HL-60/S4 (cell line): ENCODE measurements around the gene UBE2D2.
"Not testable (repeated sequence)": the region's sequence is repeated elsewhere in the genome, so short reads cannot be mapped to it uniquely, and the experiment has no call there.

ENCODE experiments used
- in situ Hi-C: fragments of 300-500 bp; cut with MboI; formaldehyde crosslinking; loops from 2 replicates; pipeline ENCODE4 v1.14.3; 2022; ENCODE audit warnings: low sequenced_read_pairs

Gene UBE2D2

DNA sequence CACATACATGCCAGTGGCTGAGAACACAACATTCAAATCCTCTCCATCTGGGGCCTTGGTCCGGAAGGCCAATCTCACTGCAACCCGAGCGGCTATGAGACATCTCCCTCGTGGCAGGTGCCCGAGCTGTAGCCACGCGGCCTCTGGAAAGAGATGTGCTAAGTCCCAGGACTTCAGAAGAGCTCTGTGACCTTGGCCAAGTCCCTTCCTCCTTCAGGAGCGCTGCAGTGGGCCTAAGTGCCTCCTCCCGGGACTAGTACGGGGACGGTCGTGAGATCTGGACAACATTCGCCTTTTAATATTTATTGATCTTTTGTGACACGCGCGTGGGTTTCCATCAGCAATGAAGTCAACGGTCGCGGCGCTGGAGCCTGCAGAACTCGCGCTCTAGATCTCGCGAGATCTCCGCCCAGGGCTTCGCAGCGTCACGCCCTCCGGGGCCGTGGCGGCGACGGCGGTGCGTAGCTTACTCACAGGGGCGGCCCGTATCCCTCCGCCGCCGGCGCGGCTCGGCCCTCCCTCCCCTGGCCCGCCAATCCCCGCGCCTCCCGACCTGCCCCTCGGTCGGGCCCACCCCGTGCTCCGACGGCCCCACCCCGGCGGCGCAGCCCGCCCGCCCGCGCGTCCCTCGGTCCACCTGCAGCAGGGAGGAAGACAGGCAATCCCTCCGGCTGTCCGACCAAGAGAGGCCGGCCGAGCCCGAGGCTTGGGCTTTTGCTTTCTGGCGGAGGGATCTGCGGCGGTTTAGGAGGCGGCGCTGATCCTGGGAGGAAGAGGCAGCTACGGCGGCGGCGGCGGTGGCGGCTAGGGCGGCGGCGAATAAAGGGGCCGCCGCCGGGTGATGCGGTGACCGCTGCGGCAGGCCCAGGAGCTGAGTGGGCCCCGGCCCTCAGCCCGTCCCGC lies at the start of gene UBE2D2:
UBE2D2 (plus strand) TSS at position 588 of the 903 bp plus-strand sequence. CDS start 453 bp downstream, outside the sequence.
- in situ Hi-C loops: no loop called here

DNA sequence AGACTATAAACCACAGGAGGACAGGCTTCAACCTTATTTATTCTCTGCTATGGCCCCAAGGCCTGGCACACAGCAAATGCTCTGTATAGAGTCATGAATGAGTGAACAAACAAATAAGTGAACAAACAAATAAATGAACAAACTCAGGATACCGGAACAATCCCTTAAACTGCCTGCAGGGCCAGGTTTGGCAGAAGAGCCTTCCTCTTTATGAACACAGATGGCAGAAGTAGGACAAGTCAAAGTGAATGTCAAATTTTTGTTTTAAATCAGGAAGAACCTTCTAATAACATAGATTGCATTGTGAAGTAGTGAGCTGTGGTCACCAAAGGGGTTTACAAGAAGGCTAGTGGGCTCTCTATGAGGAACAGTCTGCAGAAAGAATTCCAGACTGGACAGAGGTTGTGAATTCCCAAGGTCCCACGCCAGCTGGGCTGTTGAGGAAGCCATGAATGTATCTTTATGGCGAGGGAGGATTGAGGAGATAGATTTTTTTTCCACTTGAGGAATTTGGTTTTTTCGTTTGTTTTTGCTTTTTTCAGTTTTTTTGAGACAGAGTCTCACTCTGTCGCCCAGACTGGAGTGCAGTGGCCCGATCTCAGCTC lies 48.3 kb upstream of the UBE2D2 start:
- in situ Hi-C loops: loop anchor here (10.0 kb wide), 1 partner anchor 88 kb away; no protein-coding TSS in a partner anchor

DNA sequence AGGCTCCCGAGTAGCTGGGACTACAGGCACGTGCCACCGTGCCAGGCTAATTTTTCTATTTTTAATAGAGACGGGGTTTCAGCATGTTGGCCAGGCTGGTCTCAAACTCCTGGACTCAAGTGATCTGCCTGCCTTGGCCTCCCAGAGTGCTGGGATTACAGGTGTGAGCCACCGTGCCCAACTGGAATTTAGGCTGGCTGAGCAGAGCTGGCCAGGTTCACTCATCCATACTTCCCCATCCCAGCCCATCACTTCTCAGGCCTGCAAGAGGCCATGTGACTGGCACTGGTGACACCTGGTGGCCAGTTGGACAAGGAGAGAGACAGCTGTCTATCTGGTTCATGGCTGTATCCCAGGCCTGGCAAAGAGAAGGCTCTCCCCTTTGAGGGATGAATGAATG lies 47.7 kb upstream of the UBE2D2 start:
- in situ Hi-C loops: loop anchor here (10.0 kb wide), 1 partner anchor 89 kb away; no protein-coding TSS in a partner anchor

DNA sequence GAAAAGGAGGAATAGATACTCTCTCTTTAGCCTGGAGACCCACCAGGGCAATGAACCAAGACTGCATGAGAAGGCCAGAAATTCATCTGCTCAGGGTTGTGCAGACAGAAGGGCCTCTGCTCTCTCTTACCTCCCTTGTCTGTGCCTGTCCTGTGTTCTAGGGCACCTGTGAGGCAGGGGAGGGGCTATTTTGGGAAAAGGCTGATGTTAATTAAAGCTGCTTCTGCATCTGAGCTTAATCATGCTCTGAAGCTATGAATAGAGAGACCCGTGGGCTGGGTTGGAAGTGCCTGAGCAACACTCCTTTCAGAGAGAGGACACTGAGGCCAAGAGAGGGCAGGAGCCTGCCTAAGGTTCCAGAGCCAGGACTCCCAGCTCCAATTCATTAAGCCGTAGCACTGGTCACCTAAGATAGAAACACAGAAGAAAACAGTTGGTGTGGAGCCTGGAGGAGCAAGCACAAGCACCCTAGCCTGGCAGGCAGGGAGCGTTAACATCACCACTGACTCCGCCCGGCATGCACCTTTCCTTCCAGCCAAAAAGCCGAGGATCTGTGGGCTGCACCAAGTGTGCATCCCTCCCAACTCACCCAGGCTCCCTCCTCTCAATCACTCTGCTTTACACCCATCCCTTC lies 47.2 kb upstream of the UBE2D2 start:
- in situ Hi-C loops: loop anchor here (10.0 kb wide), 1 partner anchor 89 kb away; no protein-coding TSS in a partner anchor

DNA sequence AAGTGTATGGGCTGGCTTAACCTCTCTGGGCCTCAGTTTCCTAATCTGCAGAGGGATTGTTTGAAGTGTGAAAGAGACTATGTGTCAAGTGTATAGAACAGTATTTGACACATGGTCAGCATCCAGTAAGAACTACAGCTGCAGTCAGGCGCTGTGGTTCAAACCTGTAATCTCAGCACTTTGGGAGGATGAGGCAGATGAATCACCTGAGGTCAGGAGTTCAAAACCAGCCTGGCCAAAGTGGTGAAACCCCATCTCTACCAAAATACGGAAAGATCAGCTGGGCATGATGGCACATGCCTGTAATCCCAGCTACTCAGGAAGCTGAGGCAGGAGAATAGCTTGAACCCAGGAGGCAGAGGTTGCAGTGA lies 46.7 kb upstream of the UBE2D2 start:
- in situ Hi-C loops: loop anchor here (10.0 kb wide), 1 partner anchor 90 kb away; no protein-coding TSS in a partner anchor

DNA sequence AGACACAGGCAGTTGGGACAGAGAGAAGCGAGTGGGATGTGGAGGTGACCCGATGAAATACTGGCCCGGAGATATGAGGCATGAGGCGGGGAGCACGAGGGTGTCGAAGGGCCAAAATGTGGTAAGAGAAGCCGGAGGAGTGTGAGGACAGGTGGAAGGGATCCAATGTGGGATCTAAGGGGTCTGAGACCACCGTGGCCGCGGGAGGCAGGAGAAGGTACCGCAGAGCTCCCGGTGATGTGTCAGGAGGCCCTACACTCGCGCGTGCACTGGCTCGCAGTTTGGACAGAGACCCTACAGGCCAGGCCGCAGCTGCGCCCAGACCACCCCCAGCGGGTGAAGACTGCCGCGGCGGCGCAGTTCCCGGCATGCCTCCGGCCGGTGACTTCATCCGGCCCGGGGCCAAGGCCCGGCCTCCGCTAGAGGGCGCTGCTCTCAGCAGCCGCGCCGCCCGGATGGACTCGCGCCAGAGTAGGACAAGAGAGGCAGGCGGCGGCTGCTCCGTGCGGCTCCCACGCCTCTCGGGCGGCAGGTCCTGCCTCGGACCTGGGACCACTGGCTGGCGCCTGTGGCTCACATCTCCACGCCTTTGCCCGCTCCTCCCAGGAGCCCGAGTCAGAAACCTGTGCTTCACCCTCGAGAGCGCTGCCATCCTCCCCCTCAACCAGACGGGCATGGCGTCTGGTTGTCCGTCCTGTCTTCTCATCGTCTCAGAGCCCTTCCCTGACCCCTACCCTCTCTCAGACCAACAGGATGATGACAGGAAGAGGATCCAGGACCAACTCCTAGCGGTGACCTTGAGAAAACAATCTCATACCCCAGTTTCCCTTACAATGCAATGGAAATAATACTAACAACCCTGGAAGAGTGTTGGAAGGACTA lies 43.2 kb upstream of the UBE2D2 start:
- in situ Hi-C loops: loop anchor here (10.0 kb wide), 1 partner anchor 93 kb away; no protein-coding TSS in a partner anchor

DNA sequence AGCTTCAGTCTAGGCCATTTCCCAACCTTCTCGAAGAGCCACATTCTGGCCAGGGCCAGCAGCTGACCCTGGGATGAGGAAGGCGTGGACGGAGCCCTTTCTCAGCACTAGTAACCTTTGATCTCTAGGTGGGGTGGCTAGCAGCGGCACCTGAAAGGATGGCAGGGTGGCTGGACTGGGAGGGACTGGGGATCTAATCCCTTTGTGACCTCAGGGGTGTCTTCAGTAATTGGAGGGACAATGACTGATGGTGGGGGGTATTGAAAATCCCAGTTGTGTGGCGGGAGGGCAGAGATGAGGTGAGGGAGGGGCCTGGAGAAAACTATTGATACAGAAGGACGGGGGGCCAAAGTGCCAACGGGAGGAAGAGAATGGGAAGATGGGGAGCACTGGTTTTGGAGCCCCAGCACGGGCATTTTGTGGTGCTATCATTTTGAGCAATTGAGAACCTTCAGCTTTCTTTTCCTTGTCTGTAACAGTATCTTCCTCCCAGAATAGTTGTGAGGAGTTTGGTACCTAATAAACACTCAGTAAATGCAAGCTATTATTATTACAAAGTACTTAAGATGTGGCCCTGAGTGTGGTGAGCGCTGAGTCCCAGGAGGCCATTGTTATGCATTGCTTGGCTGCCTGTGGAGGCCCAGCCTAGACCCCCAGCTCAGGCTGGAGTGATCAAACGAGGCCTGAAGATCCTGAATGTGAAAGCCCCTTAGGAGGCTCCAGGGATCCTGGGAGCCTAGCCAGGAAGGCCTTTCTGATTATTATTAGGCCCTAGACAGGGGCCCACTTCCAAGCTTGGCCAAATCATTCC lies 37.3 kb upstream of the UBE2D2 start:
- in situ Hi-C loops: no loop called here

DNA sequence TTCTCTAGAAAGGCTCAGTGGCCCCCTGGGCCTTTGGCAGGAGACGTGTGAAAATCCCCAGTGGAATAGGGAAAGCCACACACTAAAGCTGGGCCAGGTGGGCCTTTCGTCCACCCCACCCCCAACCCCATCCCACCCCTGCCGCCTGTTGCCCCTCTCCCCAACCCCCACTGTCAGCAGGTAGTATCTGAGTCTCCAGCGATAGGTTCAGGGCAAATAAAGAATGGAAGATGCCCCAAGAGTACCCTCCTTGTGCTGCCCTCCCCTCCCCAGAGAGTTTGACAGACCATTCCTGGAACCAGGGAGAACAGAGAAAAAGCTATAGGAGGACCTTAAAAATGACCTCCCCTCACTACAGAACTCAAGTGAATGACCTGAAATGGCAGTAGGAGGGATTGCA lies 36.7 kb upstream of the UBE2D2 start:
- in situ Hi-C loops: no loop called here

DNA sequence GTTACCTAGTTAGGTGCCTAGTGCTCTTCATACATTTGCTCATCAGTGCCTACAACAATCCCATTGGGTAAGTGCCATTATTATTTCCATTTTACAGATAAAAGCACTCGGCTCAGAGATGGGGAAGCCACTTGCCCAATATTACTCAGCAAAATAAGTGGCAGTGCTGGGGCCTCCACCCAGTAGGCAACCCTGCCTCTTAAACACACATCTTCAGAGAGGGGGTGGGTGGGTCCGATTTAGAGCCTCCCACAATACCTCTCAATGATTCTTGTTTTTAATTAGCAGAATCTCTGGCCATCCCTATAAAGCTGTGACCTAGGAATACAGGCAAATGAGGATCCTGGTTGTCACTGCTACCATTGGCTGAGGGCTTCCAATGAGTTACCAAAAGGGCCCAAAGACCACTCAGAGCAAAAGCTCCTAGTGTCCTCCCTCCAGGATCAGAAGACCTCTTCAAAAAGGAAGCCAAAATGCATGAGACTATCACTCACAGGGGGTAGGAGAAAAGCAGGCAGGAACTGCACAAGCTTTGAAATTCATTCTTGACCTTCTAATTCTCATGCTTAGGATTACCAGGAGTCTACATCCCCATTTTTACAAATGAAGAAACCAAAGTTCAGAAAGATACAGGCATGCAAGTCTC lies 36.1 kb upstream of the UBE2D2 start:
- in situ Hi-C loops: no loop called here

DNA sequence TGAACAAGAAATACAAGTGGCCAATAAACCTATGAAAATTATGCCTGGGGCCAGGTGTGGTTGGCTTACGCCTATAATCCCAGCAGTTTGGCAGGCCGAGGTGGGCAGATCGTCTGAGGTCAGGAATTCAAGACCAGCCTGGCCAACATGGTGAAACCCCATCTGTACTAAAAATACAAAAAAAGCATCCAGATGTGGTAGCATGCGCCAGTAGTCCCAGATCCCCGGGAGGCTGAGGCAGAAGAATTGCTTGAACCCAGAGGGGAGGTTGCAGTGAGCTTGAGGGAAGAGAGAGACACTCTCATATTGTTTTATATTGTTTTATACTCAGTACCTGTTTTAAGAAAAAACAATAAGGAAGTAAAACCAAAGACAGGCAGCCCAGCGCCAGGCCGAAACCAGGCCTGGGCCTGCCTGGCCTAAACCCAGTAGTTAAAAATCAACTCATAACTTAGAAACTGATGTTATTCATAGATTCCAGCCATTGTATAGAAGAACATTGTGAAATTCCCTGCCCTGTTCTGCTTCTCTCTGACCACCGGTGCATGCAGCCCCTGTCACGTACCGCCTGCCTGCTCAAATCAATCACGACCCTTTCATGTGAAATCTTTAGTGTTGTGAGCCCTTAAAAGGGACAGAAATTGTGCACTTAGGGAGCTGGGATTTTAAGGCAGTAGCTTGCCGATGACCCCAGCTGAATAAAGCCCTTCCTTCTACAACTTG lies 35.4 kb upstream of the UBE2D2 start:
- in situ Hi-C loops: not testable (repeated sequence)

DNA sequence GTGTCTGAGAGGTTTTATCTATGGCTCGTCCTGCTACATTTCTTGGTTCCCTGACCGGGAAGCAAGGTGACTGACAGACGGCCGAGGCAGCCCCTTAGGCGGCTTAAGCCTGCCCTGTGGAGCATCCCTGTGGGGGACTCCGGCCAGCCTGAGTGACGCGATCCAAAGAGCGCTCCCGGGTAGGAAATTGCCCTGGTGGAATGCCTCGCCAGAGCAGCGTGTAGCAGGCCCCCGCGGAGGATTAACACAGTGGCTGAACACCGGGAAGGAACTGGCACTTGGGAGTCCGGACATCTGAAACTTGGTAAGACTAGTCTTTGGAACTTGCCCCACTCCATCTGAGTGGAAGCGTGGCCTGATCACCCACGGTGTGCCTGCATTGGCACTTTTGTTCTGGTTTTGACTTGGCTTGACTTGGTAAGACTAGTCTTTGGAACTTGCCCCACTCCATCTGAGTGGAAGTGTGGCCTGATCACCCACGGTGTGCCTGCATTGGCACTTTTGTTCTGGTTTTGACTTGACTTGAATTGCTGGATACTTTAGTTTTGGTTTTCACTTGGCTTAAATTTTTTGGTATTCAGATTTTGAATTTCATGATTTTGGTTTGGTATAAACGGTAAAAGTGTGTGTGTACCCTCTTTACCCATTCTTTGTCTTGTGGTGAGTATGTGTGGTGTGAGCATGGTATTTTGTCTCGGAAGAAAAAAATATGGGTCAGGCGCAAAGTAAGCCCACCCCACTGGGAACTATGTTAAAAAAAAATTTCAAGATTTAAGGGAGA lies 34.6 kb upstream of the UBE2D2 start:
- in situ Hi-C loops: not testable (repeated sequence)

DNA sequence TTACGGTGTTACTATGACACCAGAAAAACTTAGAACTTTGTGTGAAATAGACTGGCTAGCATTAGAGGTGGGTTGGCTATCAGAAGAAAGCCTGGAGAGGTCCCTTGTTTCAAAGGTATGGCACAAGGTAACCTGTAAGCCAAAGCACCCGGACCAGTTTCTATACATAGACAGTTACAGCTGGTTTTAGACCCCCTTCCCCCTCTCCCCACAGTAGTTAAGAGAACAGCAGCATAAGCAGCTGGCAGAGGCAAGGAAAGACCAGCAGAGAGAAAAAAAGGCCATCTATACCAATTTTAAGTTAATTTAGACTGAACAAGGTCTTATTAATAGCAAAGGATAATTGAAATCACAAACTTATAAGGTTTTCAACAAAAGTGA lies 34.1 kb upstream of the UBE2D2 start:
- in situ Hi-C loops: not testable (repeated sequence)

DNA sequence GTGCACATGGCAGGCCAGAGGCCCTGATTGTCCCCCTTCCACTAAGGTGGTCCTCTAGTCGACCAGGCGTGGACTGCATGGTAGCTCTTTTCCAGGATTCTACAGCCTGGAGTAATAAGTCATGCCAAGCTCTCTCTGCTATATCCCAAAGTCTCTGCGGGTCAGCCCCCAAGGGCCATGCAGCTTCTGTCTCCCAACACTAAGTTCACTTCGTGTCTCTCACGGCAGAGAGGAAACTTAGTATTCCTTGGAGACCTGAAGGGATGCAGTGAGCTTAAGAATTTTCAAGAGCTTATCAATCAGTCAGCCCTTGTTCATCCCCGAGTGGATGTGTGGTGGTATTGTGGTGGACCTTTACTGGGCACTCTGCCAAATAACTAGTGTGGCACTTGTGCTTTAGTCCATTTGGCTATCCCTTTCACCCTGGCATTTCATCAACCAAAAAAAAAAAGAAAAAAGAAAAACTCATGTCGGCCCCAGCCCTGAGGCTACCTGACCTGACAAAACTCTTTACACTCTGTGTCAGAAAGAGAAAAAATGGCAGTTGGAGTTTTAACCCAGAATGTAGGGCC lies 33.2 kb upstream of the UBE2D2 start:
- in situ Hi-C loops: not testable (repeated sequence)

DNA sequence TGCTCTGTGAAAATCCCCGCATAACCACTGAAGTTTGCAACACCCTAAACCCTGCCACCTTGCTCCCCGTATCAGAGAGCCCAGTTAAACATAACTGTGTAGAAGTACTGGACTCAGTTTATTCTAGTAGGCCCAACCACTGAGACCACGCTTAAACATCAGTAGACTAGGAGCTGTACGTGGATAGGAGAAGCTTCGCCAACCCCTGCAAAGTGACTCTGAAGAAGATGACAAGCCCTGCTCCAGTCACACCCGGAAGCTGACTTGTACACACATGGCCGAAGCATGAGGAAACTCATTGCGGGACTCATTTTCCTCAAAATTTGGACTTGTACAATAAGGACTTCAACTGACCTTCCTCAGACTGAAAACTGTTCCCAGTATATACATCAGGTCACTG lies 32.4 kb upstream of the UBE2D2 start:
- in situ Hi-C loops: not testable (repeated sequence)

DNA sequence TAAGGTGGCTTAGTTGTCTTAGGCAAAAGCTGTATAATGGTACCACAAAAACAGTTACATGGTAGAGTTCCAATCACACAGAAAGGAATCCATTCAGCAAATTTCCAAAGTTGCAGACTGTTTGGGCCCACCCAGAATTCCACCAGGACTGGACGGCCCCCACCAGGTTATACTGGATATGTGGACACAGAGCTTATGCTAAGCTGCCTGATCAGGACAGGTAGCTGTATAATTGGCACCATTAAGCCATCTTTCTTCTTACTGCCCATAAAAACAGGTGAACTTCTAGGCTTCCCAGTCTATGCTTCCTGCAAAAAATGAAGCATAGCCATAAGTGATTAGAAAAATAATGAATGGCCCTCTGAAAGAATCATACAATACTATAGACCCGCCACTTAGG lies 31.1 kb upstream of the UBE2D2 start:
- in situ Hi-C loops: not testable (repeated sequence)

DNA sequence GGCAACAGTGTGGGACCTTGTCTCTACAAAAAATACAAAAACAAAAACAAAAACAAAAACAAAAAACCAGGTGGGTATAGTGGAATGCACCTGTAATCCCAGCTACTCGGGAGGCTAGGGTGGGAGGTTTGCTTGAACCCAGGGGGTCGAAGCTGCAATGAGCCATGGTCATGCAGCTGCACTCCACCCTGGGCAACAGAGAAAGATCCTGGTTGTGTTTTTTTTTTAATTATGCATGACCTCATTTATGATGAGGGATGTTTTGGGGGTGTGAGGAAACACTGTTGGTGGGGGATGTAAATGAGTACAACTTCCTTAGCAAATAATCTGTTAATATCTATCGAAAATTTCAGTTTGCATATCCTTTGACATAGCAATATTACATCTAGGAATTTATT lies 29.4 kb upstream of the UBE2D2 start:
- in situ Hi-C loops: no loop called here

DNA sequence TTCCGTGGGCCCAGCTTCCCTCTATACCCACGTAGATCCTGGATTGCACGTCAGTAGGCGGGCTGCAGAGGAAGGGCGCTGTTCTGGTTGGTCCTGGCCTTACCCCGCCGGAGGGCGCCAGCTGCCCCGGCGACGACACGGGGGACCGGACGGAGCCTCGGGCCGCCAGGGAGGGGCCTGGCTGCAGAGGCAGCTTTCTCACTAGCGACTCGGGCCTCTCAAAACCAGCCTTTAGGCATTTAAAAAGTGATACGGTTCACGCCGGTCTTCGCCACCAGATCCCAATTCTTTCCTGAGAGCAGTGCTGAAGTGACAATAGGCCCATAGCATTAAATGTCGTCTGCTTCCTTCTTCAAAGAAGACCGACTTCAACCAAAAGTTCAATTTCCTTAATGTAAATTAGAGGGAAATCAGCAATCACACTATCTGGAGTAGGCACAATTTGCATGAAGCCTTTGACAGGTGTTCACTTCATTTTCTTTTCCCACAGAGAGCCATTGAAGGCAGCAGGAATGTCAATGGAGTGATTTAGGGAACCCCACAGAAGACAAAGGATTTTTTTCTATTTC lies 17.6 kb upstream of the UBE2D2 start:
- in situ Hi-C loops: no loop called here
